H9 (cell line): ENCODE data around the gene ATF3. TPM values are rescaled to one million over a fixed set of nuclear protein-coding genes. Genes with fewer than 3 reads are reported as not detected.

ENCODE experiments used
- DNase-seq: peaks from one replicate; pipeline ENCODE4 v3.0.0-alpha.2; 2017
- H2AFZ ChIP-seq: one replicate; pipeline ENCODE4 v1.6.1; 2013; ENCODE audit warnings: mild to moderate bottlenecking, low read length, control low read depth, moderate library complexity
- H2AK5ac ChIP-seq: 2 replicates; pipeline ENCODE4 v1.6.1; 2013; ENCODE audit warnings: low read length, control low read depth, mixed read lengths; ENCODE audit not compliant: insufficient read length
- H2BK120ac ChIP-seq: one replicate; pipeline ENCODE4 v1.6.1; 2013; ENCODE audit warnings: low read depth, mild to moderate bottlenecking, low read length, control low read depth, inconsistent platforms; ENCODE audit not compliant: poor library complexity, severe bottlenecking
- H2BK12ac ChIP-seq: 2 replicates; pipeline ENCODE4 v1.6.1; 2013; ENCODE audit warnings: low read length, control low read depth, mixed read lengths, low read depth; ENCODE audit not compliant: insufficient read length
- H2BK15ac ChIP-seq: 2 replicates; pipeline ENCODE4 v1.6.1; 2013; ENCODE audit warnings: low read depth, low read length, control low read depth
- H2BK20ac ChIP-seq: one replicate; pipeline ENCODE4 v1.6.1; 2013; ENCODE audit warnings: low read depth, mild to moderate bottlenecking, low read length, control low read depth, inconsistent platforms; ENCODE audit not compliant: poor library complexity, severe bottlenecking
- H2BK5ac ChIP-seq: 2 replicates; pipeline ENCODE4 v1.6.1; 2013; ENCODE audit warnings: low read length, control low read depth, mixed read lengths; ENCODE audit not compliant: insufficient read length
- H3K14ac ChIP-seq: 2 replicates; pipeline ENCODE4 v1.6.1; 2013; ENCODE audit warnings: low read length, control low read depth; ENCODE audit not compliant: insufficient read depth
- H3K18ac ChIP-seq: 2 replicates; pipeline ENCODE4 v1.6.1; 2013; ENCODE audit warnings: low read depth, mild to moderate bottlenecking, mixed read lengths, low read length, control low read depth; ENCODE audit not compliant: insufficient read length
- H3K23ac ChIP-seq: 2 replicates; pipeline ENCODE4 v1.6.1; 2013; ENCODE audit warnings: low read length, control low read depth, mixed read lengths, low read depth; ENCODE audit not compliant: insufficient read length
- H3K23me2 ChIP-seq: 2 replicates; pipeline ENCODE4 v1.6.1; 2013; ENCODE audit warnings: low read depth, mild to moderate bottlenecking, mixed read lengths, low read length, control low read depth; ENCODE audit not compliant: insufficient read length, poor library complexity, severe bottlenecking
- H3K27ac ChIP-seq: 2 replicates; pipeline ENCODE4 v1.5.1; 2013; ENCODE audit warnings: low read length, control low read depth, mixed read lengths, low read depth; ENCODE audit not compliant: insufficient read length
- H3K27me3 ChIP-seq: 2 replicates; pipeline ENCODE4 v1.6.1; 2013; ENCODE audit warnings: low read length, control low read depth, inconsistent platforms; ENCODE audit not compliant: insufficient read depth
- H3K4ac ChIP-seq: 2 replicates; pipeline ENCODE4 v1.6.1; 2013; ENCODE audit warnings: low read depth, mild to moderate bottlenecking, control low read depth, inconsistent platforms, low read length, moderate library complexity
- H3K4me1 ChIP-seq: 2 replicates; pipeline ENCODE4 v1.6.1; 2013; ENCODE audit warnings: low read length, control low read depth, inconsistent platforms; ENCODE audit not compliant: insufficient read depth
- H3K4me2 ChIP-seq: 2 replicates; pipeline ENCODE4 v1.6.1; 2013; ENCODE audit warnings: low read length, control low read depth, mixed read lengths; ENCODE audit not compliant: insufficient read length, insufficient read depth
- H3K56ac ChIP-seq: 2 replicates; pipeline ENCODE4 v1.6.1; 2013; ENCODE audit warnings: low read depth, mild to moderate bottlenecking, mixed read lengths, low read length, control low read depth; ENCODE audit not compliant: insufficient read length
- H3K79me1 ChIP-seq: 2 replicates; pipeline ENCODE4 v1.6.1; 2013; ENCODE audit warnings: low read depth, mild to moderate bottlenecking, moderate library complexity, low read length, control low read depth, inconsistent platforms; ENCODE audit not compliant: insufficient read depth, poor library complexity, severe bottlenecking
- H3K79me2 ChIP-seq: 2 replicates; pipeline ENCODE4 v1.6.1; 2013; ENCODE audit warnings: low read length, control low read depth, inconsistent platforms; ENCODE audit not compliant: insufficient read depth
- H3K9ac ChIP-seq: 2 replicates; pipeline ENCODE4 v1.6.1; 2013; ENCODE audit warnings: low read length, control low read depth, mixed read lengths; ENCODE audit not compliant: insufficient read length; ENCODE audit errors: extremely low read depth
- H3K9me3 ChIP-seq: one replicate; pipeline ENCODE4 v1.6.1; 2013; ENCODE audit warnings: low read depth, low read length, inconsistent platforms; ENCODE audit not compliant: control insufficient read depth
- H3T11ph ChIP-seq: one replicate; pipeline ENCODE4 v1.6.1; 2013; ENCODE audit warnings: mild to moderate bottlenecking, low read length, control low read depth, inconsistent platforms
- H4K20me1 ChIP-seq: one replicate; pipeline ENCODE4 v1.6.1; 2013; ENCODE audit not compliant: control insufficient read depth, insufficient read length, insufficient read depth
- H4K5ac ChIP-seq: 2 replicates; pipeline ENCODE4 v1.6.1; 2013; ENCODE audit warnings: low read depth, mild to moderate bottlenecking, mixed read lengths, low read length, control low read depth; ENCODE audit not compliant: insufficient read length
- H4K8ac ChIP-seq: replicated peaks from 2 replicates; pipeline ENCODE4 v1.6.1; 2013; ENCODE audit warnings: low read length, control low read depth, mixed read lengths, low read depth; ENCODE audit not compliant: insufficient read length
- H4K91ac ChIP-seq: 2 replicates; pipeline ENCODE4 v1.6.1; 2013; ENCODE audit warnings: low read depth, mild to moderate bottlenecking, moderate library complexity, mixed read lengths, low read length, control low read depth; ENCODE audit not compliant: insufficient read length
- H3K27ac Mint-ChIP-seq, 3 experiments: 2 replicates in 2 of 3; 3 replicates in 1 of 3; pipeline ENCODE4 v1.8.0; 2020 to 2021; ENCODE audit warnings: mixed read lengths in 3 of 3, mild to moderate bottlenecking in 1 of 3, moderate library complexity in 1 of 3
- H3K27me3 Mint-ChIP-seq: 2 replicates; pipeline ENCODE4 v1.8.0; 2021; ENCODE audit warnings: low read depth, mild to moderate bottlenecking, moderate library complexity, mixed read lengths
- H3K36me3 Mint-ChIP-seq, 3 experiments: 2 replicates in 2 of 3; 3 replicates in 1 of 3; pipeline ENCODE4 v1.8.0; 2020 to 2021; ENCODE audit warnings: low read depth in 3 of 3, mixed read lengths in 3 of 3; ENCODE audit not compliant: insufficient read depth in 1 of 3
- H3K4me1 Mint-ChIP-seq, 2 experiments: 2 replicates each; pipeline ENCODE4 v1.8.0; 2020; ENCODE audit warnings: mixed read lengths in 2 of 2
- H3K4me3 Mint-ChIP-seq, 2 experiments: 2 replicates in 1 of 2; 3 replicates in 1 of 2; pipeline ENCODE4 v1.8.0; 2020 to 2021; ENCODE audit warnings: mild to moderate bottlenecking in 2 of 2, mixed read lengths in 2 of 2, moderate library complexity in 1 of 2
- H3K9me3 Mint-ChIP-seq, 2 experiments: 2 replicates in 1 of 2; 3 replicates in 1 of 2; pipeline ENCODE4 v1.8.0; 2020; ENCODE audit warnings: mild to moderate bottlenecking in 2 of 2, mixed read lengths in 2 of 2, moderate library complexity in 1 of 2
- CTCF ChIP-seq: fragments of 200-600 bp; sonication (generic); conservative IDR thresholded peaks from 3 replicates; pipeline ENCODE4 v1.8.0; 2021; ENCODE audit warnings: antibody characterized with exemption, mild to moderate bottlenecking
- WGBS: extraction: QIAGEN DNeasy Blood & Tissue Kit; methylation state at CpG from one replicate; pipeline ENCODE4 v1.1.7; 2013; ENCODE audit warnings: missing lambda C conversion rate, low lambda C conversion rate, mixed read lengths; ENCODE audit not compliant: insufficient read length; ENCODE audit errors: extremely low coverage; 5-methylcytosine and 5-hydroxymethylcytosine counted together
- total RNA-seq: library from RNA; stranded (reverse); gene quantifications from 2 replicates; pipeline ENCODE4 v1.2.1, GENCODE V29; 2021

Gene ATF3
- total RNA-seq, 1 experiment from 2014 or later: 14.7 TPM

- no peak overlapping the region for H2AFZ ChIP-seq
- WGBS: no CpG with 5 or more reads among the region's 13 CpGs
- no peak overlapping the region for H3K27ac Mint-ChIP-seq
These were observed 37.3 kb downstream of the ATF3 start for GRCh38 chr1:212645546-212646543.

More at GRCh38 chr1:212645546-212646543, 37.3 kb downstream of the ATF3 start:
- Histone ChIP-seq H3K4ac (no peak overlapping the region), H2BK15ac (no peak overlapping the region), H2BK12ac (no peak overlapping the region), H4K5ac (no peak overlapping the region), H3K79me1 (no peaks in the 10 kb centered on the region), H2AK5ac (no peak overlapping the region), H3K18ac (no peak overlapping the region), H3K23ac (no peak overlapping the region), H2BK20ac (no peak overlapping the region), H4K20me1 (no peaks in the 10 kb centered on the region), H3K27me3 (no peaks in the 10 kb centered on the region), H3K14ac (no peak overlapping the region), H3K4me1 (no peaks in the 10 kb centered on the region), H3K23me2 (no peaks in the 10 kb centered on the region), H4K91ac (no peak overlapping the region), H3K56ac (no peak overlapping the region), H2BK5ac (no peak overlapping the region), H3T11ph (no peak overlapping the region), H3K79me2 (no peaks in the 10 kb centered on the region), H3K4me2 (no peak overlapping the region), H3K27ac (no peak overlapping the region), H3K9me3 (no peaks in the 10 kb centered on the region), H4K8ac (no peak overlapping the region), H2BK120ac (no peak overlapping the region), H3K9ac (no peak overlapping the region)
- H3K4me1 Mint-ChIP-seq: no peaks in the 10 kb centered on the region
- TF ChIP-seq CTCF: no peak
- no peak for DNase-seq
- H3K36me3 Mint-ChIP-seq: no peaks in the 10 kb centered on the region
- H3K9me3 Mint-ChIP-seq: no peaks in the 10 kb centered on the region
- no peak overlapping the region for H3K4me3 Mint-ChIP-seq
- peaks cover 9% of the 10 kb centered on the region for H3K27me3 Mint-ChIP-seq
